A549 (cell line): Measurements from ENCODE around the gene ANKAR.
"Not testable (repeated sequence)": the region's sequence is repeated elsewhere in the genome, so short reads cannot be mapped to it uniquely, and the experiment has no call there.

Experiments
- CTCF ChIP-seq: fragments of >200 bp; sonication (Bioruptor Twin); formaldehyde crosslinking; IDR thresholded peaks from 3 replicates; pipeline ENCODE4 v1.5.1; 2016
- EHMT2 ChIP-seq: fragments of 200-600 bp; sonication (generic); IDR thresholded peaks from 2 replicates; pipeline ENCODE4 v1.6.1; 2016; ENCODE audit warnings: antibody characterized with exemption, low read depth, mild to moderate bottlenecking, moderate library complexity
- ESRRA ChIP-seq: fragments of 150-350 bp; IDR thresholded peaks from 2 replicates; pipeline ENCODE4 v1.6.1; 2014; ENCODE audit warnings: mild to moderate bottlenecking, low read length, borderline replicate concordance
- HDAC2 ChIP-seq: fragments of 200-600 bp; sonication (generic); IDR thresholded peaks from 2 replicates; pipeline ENCODE4 v1.6.1; 2016
- POLR2A ChIP-seq: IDR thresholded peaks from 2 replicates; pipeline ENCODE4 v1.6.1; 2012; ENCODE audit warnings: mild to moderate bottlenecking, low read length
- SREBF2 ChIP-seq: fragments of 450-650 bp; IDR thresholded peaks from 2 replicates; pipeline ENCODE4 v1.6.1; 2014; ENCODE audit warnings: mild to moderate bottlenecking, moderate library complexity
- USF2 ChIP-seq: fragments of 450-650 bp; IDR thresholded peaks from 2 replicates; pipeline ENCODE4 v1.6.1; 2014; ENCODE audit warnings: antibody characterized with exemption
- ZFP36 ChIP-seq: fragments of 450-650 bp; IDR thresholded peaks from 2 replicates; pipeline ENCODE4 v1.6.1; 2014; ENCODE audit warnings: borderline replicate concordance; ENCODE audit not compliant: partially characterized antibody

GRCh38 chr2:189687796-189688195 lies 13.3 kb downstream of the ANKAR start:
- TF ChIP-seq CTCF, SREBF2, ZFP36, HDAC2, EHMT2, ESRRA, POLR2A, USF2: not testable (repeated sequence)
